Cerebellar cortex (tissue), 1 donor: Measurements from ENCODE around the gene SEMA5B.

Source experiments
- DNase-seq: peaks from one replicate; pipeline ENCODE4 v3.0.0-alpha.2; 2015; ENCODE audit warnings: low spot score

The SEMA5B gene

GRCh38 chr3:123058505-123058904 lies 30.9 kb upstream of the SEMA5B start:
- DNase-seq: no peak

GRCh38 chr3:123055352-123055751 lies 27.8 kb upstream of the SEMA5B start:
- no peak for DNase-seq

GRCh38 chr3:123054931-123055330 lies 27.4 kb upstream of the SEMA5B start:
- no peak for DNase-seq

- DNase-seq: no peak
Measured at GRCh38 chr3:123054109-123054778, 26.7 kb upstream of the SEMA5B start.

- DNase-seq: no peak
Measured at GRCh38 chr3:123053107-123053506, 25.5 kb upstream of the SEMA5B start.

- no peak for DNase-seq
Measured at GRCh38 chr3:123050666-123051065, 23.1 kb upstream of the SEMA5B start.

GRCh38 chr3:123048480-123049237 lies 21.1 kb upstream of the SEMA5B start:
- no peak for DNase-seq

GRCh38 chr3:123047062-123047319 lies 19.4 kb upstream of the SEMA5B start:
- DNase-seq: no peak

GRCh38 chr3:123046262-123047061 lies 18.9 kb upstream of the SEMA5B start:
- DNase-seq: no peak

GRCh38 chr3:123044981-123045763 lies 17.6 kb upstream of the SEMA5B start:
- no peak for DNase-seq

GRCh38 chr3:123042413-123042812 lies 14.8 kb upstream of the SEMA5B start:
- DNase-seq: no peak

- DNase-seq: no peak
Measured at GRCh38 chr3:123039178-123039577, 11.6 kb upstream of the SEMA5B start.

- DNase-seq: no peak
Measured at GRCh38 chr3:123038751-123039150, 11.2 kb upstream of the SEMA5B start.

GRCh38 chr3:123037015-123037375 lies 9.4 kb upstream of the SEMA5B start:
- no peak for DNase-seq

GRCh38 chr3:123036352-123037014 lies 8.9 kb upstream of the SEMA5B start:
- DNase-seq: no peak

- no peak for DNase-seq
Measured at GRCh38 chr3:123034996-123035395, 7.4 kb upstream of the SEMA5B start.

- DNase-seq: no peak
Measured at GRCh38 chr3:123034120-123034519, 6.6 kb upstream of the SEMA5B start.

GRCh38 chr3:123032057-123032456 lies 4.5 kb upstream of the SEMA5B start:
- DNase-seq: no peak

GRCh38 chr3:123031051-123031450 lies 3.5 kb upstream of the SEMA5B start:
- no peak for DNase-seq

GRCh38 chr3:123028233-123028828 lies 768 bp upstream of the SEMA5B start:
- peak; percentile 76 for DNase-seq

- no peak for DNase-seq
Measured at GRCh38 chr3:123026565-123027291, 835 bp downstream of the SEMA5B start.
